GM21447 (cell line): ENCODE data around the gene ESPL1.

Experiments
- ATAC-seq: cut with Tn5 transposase; IDR thresholded peaks from one replicate; pipeline ENCODE4 v1.9.1; 2021; ENCODE audit not compliant: unreplicated experiment

ESPL1 gene

GRCh38 chr12:53267999-53268629 is at the start of gene ESPL1:
ESPL1 (plus strand) TSS chr12:53268299; CDS start chr12:53268767, 468 bp downstream.
- peak; percentile 84 for ATAC-seq

- no peak for ATAC-seq
These were observed 49.4 kb upstream of the ESPL1 start for GRCh38 chr12:53218551-53219291.

GRCh38 chr12:53219292-53219955 is 48.7 kb upstream of the ESPL1 start:
- no peak for ATAC-seq

GRCh38 chr12:53219956-53220693 is 48.0 kb upstream of the ESPL1 start:
- ATAC-seq = peak; percentile 39

- peak; percentile 54 for ATAC-seq
These were observed 47.4 kb upstream of the ESPL1 start for GRCh38 chr12:53220694-53221202.

GRCh38 chr12:53221203-53222080 is 46.7 kb upstream of the ESPL1 start:
- ATAC-seq = peak; percentile 26

- ATAC-seq = no peak
These were observed 45.9 kb upstream of the ESPL1 start for GRCh38 chr12:53222170-53222721.

- no peak for ATAC-seq
These were observed 45.3 kb upstream of the ESPL1 start for GRCh38 chr12:53222806-53223261.

- ATAC-seq = no peak
These were observed 44.6 kb upstream of the ESPL1 start for GRCh38 chr12:53223389-53224060.

GRCh38 chr12:53224061-53224896 is 43.8 kb upstream of the ESPL1 start:
- ATAC-seq = no peak

- no peak for ATAC-seq
These were observed 43.0 kb upstream of the ESPL1 start for GRCh38 chr12:53224897-53225634.

GRCh38 chr12:53225635-53226424 is 42.3 kb upstream of the ESPL1 start:
- no peak for ATAC-seq

GRCh38 chr12:53226815-53227214 is 41.3 kb upstream of the ESPL1 start:
- ATAC-seq = no peak

GRCh38 chr12:53227341-53227740 is 40.8 kb upstream of the ESPL1 start:
- no peak for ATAC-seq

GRCh38 chr12:53227836-53228235 is 40.3 kb upstream of the ESPL1 start:
- no peak for ATAC-seq

- no peak for ATAC-seq
These were observed 38.6 kb upstream of the ESPL1 start for GRCh38 chr12:53229454-53229853.
